HG02884 (cell line): ENCODE data around the gene BARX2.
A peak's percentile ranks its signal among the peaks of the same experiment; 100 is the strongest.
"Not testable (repeated sequence)": the region's sequence is repeated elsewhere in the genome, so short reads cannot be mapped to it uniquely, and the experiment has no call there.

ENCODE experiments used
- ATAC-seq: cut with Tn5 transposase; IDR thresholded peaks from one replicate; pipeline ENCODE4 v1.9.1; 2021; ENCODE audit warnings: mild to moderate bottlenecking, moderate library complexity; ENCODE audit not compliant: unreplicated experiment

The BARX2 gene

GRCh38 chr11:129375751-129376657, at the start of gene BARX2:
BARX2 (plus strand) TSS chr11:129375848; CDS start chr11:129376036, 188 bp downstream.
- no peak for ATAC-seq

- no peak for ATAC-seq
Measured at GRCh38 chr11:129326921-129327320, 48.7 kb upstream of the BARX2 start.

- ATAC-seq: not testable (repeated sequence)
Measured at GRCh38 chr11:129327708-129328107, 47.9 kb upstream of the BARX2 start.

- no peak for ATAC-seq
Measured at GRCh38 chr11:129328756-129329155, 46.9 kb upstream of the BARX2 start.

GRCh38 chr11:129331217-129331616, 44.4 kb upstream of the BARX2 start:
- ATAC-seq: no peak

GRCh38 chr11:129331871-129332274, 43.8 kb upstream of the BARX2 start:
- peak; percentile 90 for ATAC-seq

- ATAC-seq: no peak
Measured at GRCh38 chr11:129333873-129334272, 41.8 kb upstream of the BARX2 start.

- ATAC-seq: not testable (repeated sequence)
Measured at GRCh38 chr11:129344301-129344940, 31.2 kb upstream of the BARX2 start.

GRCh38 chr11:129346916-129347315, 28.7 kb upstream of the BARX2 start:
- ATAC-seq: no peak

- ATAC-seq: no peak
Measured at GRCh38 chr11:129348813-129349212, 26.8 kb upstream of the BARX2 start.

GRCh38 chr11:129352676-129353075, 23.0 kb upstream of the BARX2 start:
- no peak for ATAC-seq

- ATAC-seq: no peak
Measured at GRCh38 chr11:129354691-129355090, 21.0 kb upstream of the BARX2 start.

- ATAC-seq: no peak
Measured at GRCh38 chr11:129359748-129360147, 15.9 kb upstream of the BARX2 start.

- ATAC-seq: peak; percentile 100
Measured at GRCh38 chr11:129364143-129364654, 11.4 kb upstream of the BARX2 start.

GRCh38 chr11:129365816-129366215, 9.8 kb upstream of the BARX2 start:
- no peak for ATAC-seq

- ATAC-seq: no peak
Measured at GRCh38 chr11:129366737-129367597, 8.7 kb upstream of the BARX2 start.

GRCh38 chr11:129368889-129369672, 6.6 kb upstream of the BARX2 start:
- no peak for ATAC-seq

GRCh38 chr11:129370715-129371114, 4.9 kb upstream of the BARX2 start:
- ATAC-seq: no peak

GRCh38 chr11:129372609-129373488, 2.8 kb upstream of the BARX2 start:
- no peak for ATAC-seq
